SK-N-SH (cell line): Measurements from ENCODE around the gene GZMB. TPM values are rescaled to one million over a fixed set of nuclear protein-coding genes. Genes with fewer than 3 reads are reported as not detected.

Experiments
- CTCF ChIA-PET: fragments of 300-600, 350-600 bp; formaldehyde crosslinking; extraction: SDS; loops from one replicate; lab custom pipeline; 2021; lab: Yijun Ruan, JAX
- POLR2A ChIA-PET: fragments of 350-600 bp; sonication (Branson Sonifier 250); formaldehyde crosslinking; extraction: SDS; loops from one replicate; lab custom pipeline; 2020; ENCODE audit warnings: antibody characterized with exemption, inconsistent platforms; lab: Yijun Ruan, JAX
- DNase-seq: peaks from one replicate; pipeline ENCODE4 v3.0.0; 2012
- H2AFZ ChIP-seq: fragments of 200-600 bp; sonication (generic); 2 replicates; pipeline ENCODE4 v1.8.1; 2016; ENCODE audit warnings: antibody characterized with exemption, mild to moderate bottlenecking, low read depth
- H3F3A ChIP-seq: fragments of 200-600 bp; sonication (generic); replicated peaks from 2 replicates; pipeline ENCODE3; 2016; ENCODE audit warnings: antibody characterized with exemption, mild to moderate bottlenecking; ENCODE audit not compliant: insufficient read depth
- H3K27ac ChIP-seq, 2 experiments: fragments of 200-500 bp in 1 of 2; fragments of 200-600 bp in 1 of 2; sonication (Bioruptor generic) in 1 of 2; sonication (generic), shearing (Covaris generic) in 1 of 2; 2 replicates each; pipeline versions ENCODE4 v1.5.1 to v1.6.1; 2014 to 2016; ENCODE audit warnings: low read depth in 2 of 2, inconsistent platforms in 1 of 2, low read length in 1 of 2, mild to moderate bottlenecking in 1 of 2, mixed read lengths in 1 of 2
- H3K27me3 ChIP-seq: fragments of 200-600 bp; sonication (generic), shearing (Covaris generic); 2 replicates; pipeline ENCODE4 v1.6.1; 2016; ENCODE audit warnings: mixed run types; ENCODE audit not compliant: insufficient read depth
- H3K36me3 ChIP-seq, 2 experiments: fragments of 200-500 bp in 1 of 2; fragments of 200-600 bp in 1 of 2; sonication (Bioruptor generic) in 1 of 2; sonication (generic) in 1 of 2; replicated peaks in 1 of 2; 2 replicates each; pipeline versions ENCODE3 to v1.5.1; 2014 to 2016; ENCODE audit warnings: low read length in 1 of 2, mild to moderate bottlenecking in 1 of 2; ENCODE audit not compliant: insufficient read depth in 2 of 2, control insufficient read depth in 1 of 2
- H3K4me1 ChIP-seq, 2 experiments: fragments of 200-500 bp in 1 of 2; fragments of 200-600 bp in 1 of 2; sonication (Bioruptor generic) in 1 of 2; sonication (generic), shearing (Covaris generic) in 1 of 2; 2 replicates each; pipeline versions ENCODE4 v1.5.1 to v1.6.1; 2014 to 2016; ENCODE audit warnings: low read depth in 1 of 2, low read length in 1 of 2, mixed run types in 1 of 2; ENCODE audit not compliant: insufficient read depth in 2 of 2, control insufficient read depth in 1 of 2
- H3K4me2 ChIP-seq: fragments of 200-600 bp; sonication (generic), shearing (Covaris generic); 2 replicates; pipeline ENCODE4 v1.6.1; 2017; ENCODE audit warnings: mixed run types
- H3K4me3 ChIP-seq, 2 experiments: fragments of 200-500 bp in 1 of 2; fragments of 200-600 bp in 1 of 2; sonication (Bioruptor generic) in 1 of 2; sonication (generic), shearing (Covaris generic) in 1 of 2; 2 replicates each; pipeline versions ENCODE4 v1.5.1 to v1.8.1; 2014 to 2016; ENCODE audit warnings: low read depth in 2 of 2, inconsistent platforms in 1 of 2, low read length in 1 of 2, mild to moderate bottlenecking in 1 of 2, mixed read lengths in 1 of 2, moderate library complexity in 1 of 2
- H3K79me2 ChIP-seq: fragments of 200-600 bp; sonication (generic); 2 replicates; pipeline ENCODE4 v1.8.1; 2017; ENCODE audit warnings: mild to moderate bottlenecking; ENCODE audit not compliant: insufficient read depth
- H3K9ac ChIP-seq: fragments of 200-600 bp; sonication (generic); 2 replicates; pipeline ENCODE4 v1.6.1; 2017; ENCODE audit warnings: mixed run types
- H3K9me2 ChIP-seq: fragments of 200-600 bp; sonication (generic); 2 replicates; pipeline ENCODE4 v1.6.1; 2017; ENCODE audit warnings: mixed run types
- H3K9me3 ChIP-seq: fragments of 200-600 bp; sonication (generic); 2 replicates; pipeline ENCODE4 v1.6.1; 2017; ENCODE audit warnings: mixed run types, mild to moderate bottlenecking, moderate library complexity
- H4K20me1 ChIP-seq: fragments of 200-600 bp; sonication (generic); 2 replicates; pipeline ENCODE4 v1.6.1; 2017; ENCODE audit warnings: mild to moderate bottlenecking, mixed run types; ENCODE audit not compliant: insufficient read depth
- CHD2 ChIP-seq: fragments of 150-350 bp; IDR thresholded peaks from 2 replicates; pipeline ENCODE4 v1.6.1; 2018; ENCODE audit warnings: low read length; ENCODE audit not compliant: partially characterized antibody
- ELF1 ChIP-seq: IDR thresholded peaks from 2 replicates; pipeline ENCODE4 v1.4.0; 2012
- EZH2phosphoT487 ChIP-seq: fragments of 200-600 bp; sonication (generic); IDR thresholded peaks from 2 replicates; pipeline ENCODE4 v1.6.1; 2017; ENCODE audit warnings: low read depth, mixed run types, mild to moderate bottlenecking, antibody characterized with exemption, moderate library complexity, borderline replicate concordance
- FOXM1 ChIP-seq: IDR thresholded peaks from 2 replicates; pipeline ENCODE4 v1.4.0; 2012; ENCODE audit warnings: low read depth, mild to moderate bottlenecking
- IRF3 ChIP-seq: fragments of 150-350 bp; IDR thresholded peaks from 2 replicates; pipeline ENCODE4 v1.6.1; 2016; ENCODE audit warnings: mild to moderate bottlenecking, low read depth, low read length
- MAX ChIP-seq: IDR thresholded peaks from 2 replicates; pipeline ENCODE4 v1.4.0; 2012; ENCODE audit warnings: low read depth
- NRF1 ChIP-seq: IDR thresholded peaks from 2 replicates; pipeline ENCODE4 v1.6.1; 2012; ENCODE audit warnings: low read depth, mild to moderate bottlenecking, low read length
- POLR2AphosphoS5 ChIP-seq: IDR thresholded peaks from 2 replicates; pipeline ENCODE4 v1.6.1; 2012; ENCODE audit warnings: low read depth, low read length
- RAD21 ChIP-seq: IDR thresholded peaks from 2 replicates; pipeline ENCODE4 v1.6.1; 2012; ENCODE audit warnings: mild to moderate bottlenecking, low read length
- RCOR1 ChIP-seq: fragments of 150-350 bp; IDR thresholded peaks from 2 replicates; pipeline ENCODE4 v1.6.1; 2017; ENCODE audit warnings: antibody characterized with exemption, low read length
- RXRA ChIP-seq: IDR thresholded peaks from 2 replicates; pipeline ENCODE4 v1.4.0; 2012; ENCODE audit warnings: low read depth, mild to moderate bottlenecking, borderline replicate concordance
- SIN3A ChIP-seq: IDR thresholded peaks from 2 replicates; pipeline ENCODE4 v1.6.1; 2012; ENCODE audit warnings: low read depth, mild to moderate bottlenecking, low read length, moderate library complexity, borderline replicate concordance
- TAF1 ChIP-seq: IDR thresholded peaks from 2 replicates; pipeline ENCODE4 v1.6.1; 2012; ENCODE audit warnings: low read depth, mild to moderate bottlenecking, low read length, moderate library complexity, borderline replicate concordance
- TEAD4 ChIP-seq: IDR thresholded peaks from 2 replicates; pipeline ENCODE4 v1.4.0; 2012; ENCODE audit warnings: mild to moderate bottlenecking, borderline replicate concordance; ENCODE audit not compliant: insufficient read depth
- USF1 ChIP-seq: IDR thresholded peaks from 2 replicates; pipeline ENCODE4 v1.4.0; 2012; ENCODE audit warnings: low read depth, borderline replicate concordance
- YY1 ChIP-seq: IDR thresholded peaks from 2 replicates; pipeline ENCODE4 v1.4.0; 2012; ENCODE audit warnings: low read depth, mild to moderate bottlenecking
- ZBTB33 ChIP-seq: IDR thresholded peaks from 2 replicates; pipeline ENCODE4 v1.4.0; 2012; ENCODE audit warnings: low read depth, borderline replicate concordance
- polyA plus RNA-seq, 3 experiments: library from polyadenylated mRNA; depleted of rRNA; stranded (reverse); fragments of >200 nt; gene quantifications; 2 replicates each; pipeline ENCODE4 v1.2.3, GENCODE V29; 2012
- TF ChIP-seq, protein P1 (sequence below): IDR thresholded peaks from 2 replicates; pipeline ENCODE4; 2012

The GZMB gene
- polyA plus RNA-seq, 1 of the 3 experiments (the other 2 are of a cell fraction) = not detected

- H2AFZ ChIP-seq = no peak overlapping the region
- CTCF ChIA-PET = no interaction called here
- no peaks in the 10 kb centered on the region for H3K9me3 ChIP-seq
- no peaks in the 10 kb centered on the region for H4K20me1 ChIP-seq
- no peaks in the 10 kb centered on the region for H3K79me2 ChIP-seq
- no peaks in the 10 kb centered on the region for H3K27me3 ChIP-seq
- H3F3A ChIP-seq = no peaks in the 10 kb centered on the region
- no peak overlapping the region for H3K27ac ChIP-seq
- no peaks in the 10 kb centered on the region for H3K4me1 ChIP-seq
- H3K9me2 ChIP-seq = no peaks in the 10 kb centered on the region
- H3K36me3 ChIP-seq = no peaks in the 10 kb centered on the region
- no peak overlapping the region for H3K4me2 ChIP-seq
- TF ChIP-seq YY1 (no peak), TEAD4 (no peak), SIN3A (no peak), IRF3 (no peak), EZH2phosphoT487 (no peak), MAX (no peak), CHD2 (no peak), USF1 (no peak), RXRA (no peak), POLR2AphosphoS5 (no peak), RAD21 (no peak), ELF1 (no peak), FOXM1 (no peak), ZBTB33 (no peak), RCOR1 (no peak), NRF1 (no peak), TAF1 (no peak)
- TF ChIP-seq, protein P1, sequence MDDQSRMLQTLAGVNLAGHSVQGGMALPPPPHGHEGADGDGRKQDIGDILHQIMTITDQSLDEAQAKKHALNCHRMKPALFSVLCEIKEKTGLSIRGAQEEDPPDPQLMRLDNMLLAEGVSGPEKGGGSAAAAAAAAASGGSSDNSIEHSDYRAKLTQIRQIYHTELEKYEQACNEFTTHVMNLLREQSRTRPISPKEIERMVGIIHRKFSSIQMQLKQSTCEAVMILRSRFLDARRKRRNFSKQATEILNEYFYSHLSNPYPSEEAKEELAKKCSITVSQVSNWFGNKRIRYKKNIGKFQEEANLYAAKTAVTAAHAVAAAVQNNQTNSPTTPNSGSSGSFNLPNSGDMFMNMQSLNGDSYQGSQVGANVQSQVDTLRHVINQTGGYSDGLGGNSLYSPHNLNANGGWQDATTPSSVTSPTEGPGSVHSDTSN = no peak
- DNase-seq = no peak
- no peak overlapping the region for H3K4me3 ChIP-seq
- POLR2A ChIA-PET = no interaction called here
- no peak overlapping the region for H3K9ac ChIP-seq
Measured at GRCh38 chr14:24612196-24612595, 21.8 kb downstream of the GZMB start.
